Thoracic aorta (tissue), 2 donors: ENCODE measurements around the gene FANCC. TPM values are rescaled to one million over a fixed set of nuclear protein-coding genes. Genes with fewer than 3 reads are reported as not detected.
"Not testable (repeated sequence)": the region's sequence is repeated elsewhere in the genome, so short reads cannot be mapped to it uniquely, and the experiment has no call there.

ENCODE experiments used
- ATAC-seq: fragments of 150-250 bp; one replicate; pipeline ENCODE4 v1.8.0; 2017; ENCODE audit warnings: low read depth; ENCODE audit not compliant: insufficient number of reproducible peaks, low FRiP score
- DNase-seq: peaks from one replicate; pipeline ENCODE4 v3.0.0-alpha.2; 2020; ENCODE audit warnings: low spot score
- H3K27ac ChIP-seq, 2 donors: fragments of 200-600 bp; sonication (generic); 1 replicate in 1 of 2; 2 replicates in 1 of 2; pipeline ENCODE4 v1.5.1; 2016; ENCODE audit warnings: mild to moderate bottlenecking in 2 of 2, moderate library complexity in 2 of 2
- H3K27me3 ChIP-seq: fragments of 200-600 bp; sonication (generic); replicated peaks from 2 replicates; pipeline ENCODE4 v1.6.0; 2016; ENCODE audit warnings: mild to moderate bottlenecking; ENCODE audit not compliant: insufficient read depth
- H3K36me3 ChIP-seq: fragments of 200-600 bp; sonication (generic); one replicate; pipeline ENCODE4 v1.5.1; 2016
- H3K4me1 ChIP-seq, 2 donors: fragments of 200-600 bp; sonication (generic); 1 replicate in 1 of 2; 2 replicates in 1 of 2; pipeline versions ENCODE4 v1.5.1 to v1.6.0; 2016; ENCODE audit warnings: low read depth in 2 of 2, mild to moderate bottlenecking in 1 of 2; ENCODE audit not compliant: control insufficient read depth in 1 of 2
- H3K4me3 ChIP-seq: fragments of 200-600 bp; sonication (generic); 2 replicates; pipeline ENCODE4 v1.5.1; 2016; ENCODE audit warnings: mild to moderate bottlenecking
- H3K9me3 ChIP-seq: fragments of 200-600 bp; sonication (generic); 2 replicates; pipeline ENCODE4 v1.5.1; 2016
- CTCF ChIP-seq: fragments of 200-600 bp; sonication (generic); IDR thresholded peaks from one replicate; pipeline ENCODE4 v1.5.1; 2019; ENCODE audit warnings: antibody characterized with exemption
- total RNA-seq, 2 donors: library from RNA; depleted of rRNA; stranded (reverse); fragments of >200 nt; gene quantifications; one replicate each; pipeline versions ENCODE4 v1.1.0 to v1.2.3, GENCODE V29; 2016

FANCC gene
- total RNA-seq, 2 donors from 2014 or later, result 5.7 to 9.6 TPM

DNA sequence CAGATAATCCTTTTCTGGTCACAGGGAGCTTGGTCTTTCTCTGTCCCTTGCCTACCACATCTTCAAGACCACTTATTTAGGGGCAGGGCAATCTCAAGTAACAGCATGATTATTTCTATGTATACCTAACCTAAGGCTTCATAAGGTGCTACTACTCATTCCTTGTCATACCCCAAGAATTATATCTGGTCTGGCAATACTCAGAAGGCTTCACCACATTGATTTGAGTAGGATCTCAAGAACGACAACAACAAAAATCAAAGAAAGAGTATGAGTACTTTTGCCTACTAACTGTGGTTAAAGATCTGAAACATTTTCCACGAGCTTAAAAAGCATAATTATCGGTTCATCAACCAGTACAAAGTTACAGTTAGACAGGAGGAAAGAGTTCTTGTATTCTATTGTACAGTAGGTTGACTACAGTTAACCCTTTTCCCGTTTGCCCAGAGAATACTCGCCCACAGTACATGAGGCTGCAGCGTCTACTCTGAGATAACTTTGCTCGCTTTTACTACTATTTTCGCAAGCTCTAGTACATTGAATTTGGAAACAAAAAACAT lies 41.0 kb downstream of the FANCC start:
- H3K9me3 ChIP-seq, result peaks cover 8% of the 10 kb centered on the region
- TF ChIP-seq CTCF, result no peak
- no peaks in the 10 kb centered on the region for H3K36me3 ChIP-seq
- DNase-seq (no peak), ATAC-seq (no peak)
- H3K4me3 ChIP-seq, result no peak overlapping the region
- H3K27ac ChIP-seq, result no peak overlapping the region
- no peaks in the 10 kb centered on the region for H3K4me1 ChIP-seq
- no peaks in the 10 kb centered on the region for H3K27me3 ChIP-seq

- ATAC-seq, result not testable (repeated sequence)
Observed at GRCh38 chr9:95274160-95274559, 43.3 kb downstream of the FANCC start.

GRCh38 chr9:95273369-95274022 lies 44.0 kb downstream of the FANCC start:
- Histone ChIP-seq H3K27ac (no peak overlapping the region), H3K27me3 (no peaks in the 10 kb centered on the region), H3K4me1 (no peaks in the 10 kb centered on the region), H3K4me3 (no peak overlapping the region), H3K9me3 (no peaks in the 10 kb centered on the region), H3K36me3 (no peaks in the 10 kb centered on the region)
- no peak for TF ChIP-seq CTCF
- ATAC-seq (no peak), DNase-seq (no peak)

More at GRCh38 chr9:95274160-95274559, 43.3 kb downstream of the FANCC start:
- not testable (repeated sequence) for H3K4me1 ChIP-seq, H3K9me3 ChIP-seq, DNase-seq, H3K4me3 ChIP-seq, H3K27ac ChIP-seq, H3K36me3 ChIP-seq, H3K27me3 ChIP-seq

DNA sequence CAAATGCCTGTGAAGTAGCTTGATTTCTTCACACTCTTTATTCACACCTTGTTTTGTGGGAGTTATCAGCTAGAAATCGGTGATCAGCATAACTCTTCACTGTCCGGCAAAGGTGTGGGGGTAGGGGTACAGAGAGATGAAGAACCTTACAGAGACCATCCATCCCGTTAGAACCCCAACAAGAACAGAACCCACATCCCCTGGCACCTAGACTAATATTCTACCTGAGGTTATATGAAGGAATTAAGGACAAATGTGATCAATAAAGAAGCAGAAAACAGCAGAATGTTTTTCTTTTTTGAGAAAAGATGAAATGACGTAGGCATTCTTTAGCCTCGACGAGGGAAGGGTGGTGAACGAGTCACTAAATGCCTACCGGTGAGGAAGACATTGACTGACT lies 44.7 kb downstream of the FANCC start:
- no peak overlapping the region for H3K27ac ChIP-seq
- no peak for DNase-seq
- no peaks in the 10 kb centered on the region for H3K36me3 ChIP-seq
- no peak overlapping the region for H3K4me3 ChIP-seq
- no peak for ATAC-seq
- no peaks in the 10 kb centered on the region for H3K9me3 ChIP-seq
- no peaks in the 10 kb centered on the region for H3K4me1 ChIP-seq
- no peaks in the 10 kb centered on the region for H3K27me3 ChIP-seq
- TF ChIP-seq CTCF, result no peak

- Histone ChIP-seq H3K27ac (no peak overlapping the region), H3K27me3 (no peaks in the 10 kb centered on the region), H3K36me3 (no peaks in the 10 kb centered on the region), H3K4me3 (no peak overlapping the region), H3K4me1 (no peaks in the 10 kb centered on the region), H3K9me3 (no peaks in the 10 kb centered on the region)
- no peak for ATAC-seq
- no peak for DNase-seq
- no peak for TF ChIP-seq CTCF
Observed at GRCh38 chr9:95270790-95271189, 46.7 kb downstream of the FANCC start.

GRCh38 chr9:95269803-95270773 lies 47.4 kb downstream of the FANCC start:
- not testable (repeated sequence) for ATAC-seq, H3K27ac ChIP-seq, H3K9me3 ChIP-seq, H3K4me3 ChIP-seq, H3K4me1 ChIP-seq, H3K36me3 ChIP-seq, H3K27me3 ChIP-seq, DNase-seq
